Measurements from ENCODE around the gene MAD1L1. TPM values are rescaled to one million over a fixed set of nuclear protein-coding genes. Genes with fewer than 3 reads are reported as not detected.
A peak's percentile ranks its signal among the peaks of the same experiment; 100 is the strongest.

Gene MAD1L1
- total RNA-seq, 6 experiments from 2014 or later, result 15.1 to 37.4 (median 20.5) TPM

- H3K4me3 ChIP-seq, result no peak overlapping the region
- intact Hi-C loops (cut with DNase I), result no loop called here
- ATAC-seq (no peak), DNase-seq (no peak)
- no peak overlapping the region for H3K27ac ChIP-seq
- WGBS (ENCODE audit: insufficient coverage, low coverage, low lambda C conversion rate, missing lambda C conversion rate), result 92% methylated on average over 8 of the region's 17 CpGs
- TF ChIP-seq, protein P1, sequence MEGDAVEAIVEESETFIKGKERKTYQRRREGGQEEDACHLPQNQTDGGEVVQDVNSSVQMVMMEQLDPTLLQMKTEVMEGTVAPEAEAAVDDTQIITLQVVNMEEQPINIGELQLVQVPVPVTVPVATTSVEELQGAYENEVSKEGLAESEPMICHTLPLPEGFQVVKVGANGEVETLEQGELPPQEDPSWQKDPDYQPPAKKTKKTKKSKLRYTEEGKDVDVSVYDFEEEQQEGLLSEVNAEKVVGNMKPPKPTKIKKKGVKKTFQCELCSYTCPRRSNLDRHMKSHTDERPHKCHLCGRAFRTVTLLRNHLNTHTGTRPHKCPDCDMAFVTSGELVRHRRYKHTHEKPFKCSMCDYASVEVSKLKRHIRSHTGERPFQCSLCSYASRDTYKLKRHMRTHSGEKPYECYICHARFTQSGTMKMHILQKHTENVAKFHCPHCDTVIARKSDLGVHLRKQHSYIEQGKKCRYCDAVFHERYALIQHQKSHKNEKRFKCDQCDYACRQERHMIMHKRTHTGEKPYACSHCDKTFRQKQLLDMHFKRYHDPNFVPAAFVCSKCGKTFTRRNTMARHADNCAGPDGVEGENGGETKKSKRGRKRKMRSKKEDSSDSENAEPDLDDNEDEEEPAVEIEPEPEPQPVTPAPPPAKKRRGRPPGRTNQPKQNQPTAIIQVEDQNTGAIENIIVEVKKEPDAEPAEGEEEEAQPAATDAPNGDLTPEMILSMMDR (IDR thresholded peaks at IDR 0.05), result no peak
- H3K9me3 ChIP-seq, result no peaks in the 10 kb centered on the region
- H3K4me1 ChIP-seq, result no peaks in the 10 kb centered on the region
- no peaks in the 10 kb centered on the region for H3K36me3 ChIP-seq
- H3K27me3 ChIP-seq, result no peaks in the 10 kb centered on the region
These were observed 126.8 kb downstream of the MAD1L1 start for GRCh38 chr7:2105917-2106316.

- Histone ChIP-seq H3K4me3 (no peak overlapping the region), H3K27ac (no peak overlapping the region), H3K36me3 (no peaks in the 10 kb centered on the region), H3K4me1 (no peaks in the 10 kb centered on the region), H3K27me3 (no peaks in the 10 kb centered on the region), H3K9me3 (no peaks in the 10 kb centered on the region)
- DNase-seq (no peak), ATAC-seq (no peak)
- intact Hi-C loops (cut with DNase I), result no loop called here
- TF ChIP-seq, protein P1 (IDR thresholded peaks at IDR 0.05), result no peak
- TF ChIP-seq POLR2A (IDR thresholded peaks at IDR 0.05), result no peak
- 80% methylated on average over 6 of the region's 13 CpGs for WGBS (ENCODE audit: insufficient coverage, low coverage, low lambda C conversion rate, missing lambda C conversion rate)
These were observed 127.5 kb downstream of the MAD1L1 start for GRCh38 chr7:2105280-2105679.

- TF ChIP-seq, protein P1 (IDR thresholded peaks at IDR 0.05), result no peak
- no peak for TF ChIP-seq POLR2A (IDR thresholded peaks at IDR 0.05)
- no peaks in the 10 kb centered on the region for H3K27me3 ChIP-seq
- DNase-seq (no peak), ATAC-seq (no peak)
- WGBS (ENCODE audit: insufficient coverage, low coverage, low lambda C conversion rate, missing lambda C conversion rate), result 93% methylated on average over 7 of the region's 14 CpGs
- no peaks in the 10 kb centered on the region for H3K4me1 ChIP-seq
- H3K36me3 ChIP-seq, result no peaks in the 10 kb centered on the region
- no peaks in the 10 kb centered on the region for H3K9me3 ChIP-seq
- H3K4me3 ChIP-seq, result no peak overlapping the region
- no peak overlapping the region for H3K27ac ChIP-seq
- intact Hi-C loops (cut with DNase I), result no loop called here
These were observed 128.0 kb downstream of the MAD1L1 start for GRCh38 chr7:2104716-2105115.

- H3K27me3 ChIP-seq, result no peaks in the 10 kb centered on the region
- no peak overlapping the region for H3K4me3 ChIP-seq
- ATAC-seq, result peak; percentile 69 to 87 (median 79)
- no peaks in the 10 kb centered on the region for H3K36me3 ChIP-seq
- H3K9me3 ChIP-seq, result no peaks in the 10 kb centered on the region
- peak in 2 of 3 donors; percentile 67 to 79 for DNase-seq
- no peaks in the 10 kb centered on the region for H3K4me1 ChIP-seq
- no peak overlapping the region for H3K27ac ChIP-seq
- intact Hi-C loops (cut with DNase I), result no loop called here
- 100% methylated on average over 1 of the region's 27 CpGs for WGBS (ENCODE audit: insufficient coverage, low coverage, low lambda C conversion rate, missing lambda C conversion rate)
- TF ChIP-seq, protein P1 (IDR thresholded peaks at IDR 0.05), result peak; percentile 39 to 42 (median 39)
- TF ChIP-seq POLR2A (IDR thresholded peaks at IDR 0.05), result no peak
These were observed 128.5 kb downstream of the MAD1L1 start for GRCh38 chr7:2104107-2104710.
